Measurements from ENCODE around the gene HYCC1.
"Not testable (repeated sequence)": the region's sequence is repeated elsewhere in the genome, so short reads cannot be mapped to it uniquely, and the experiment has no call there.

The HYCC1 gene

GRCh38 chr7:22983257-22983855, 30.6 kb downstream of the HYCC1 start:
- no peak for DNase-seq

GRCh38 chr7:22980422-22980821, 33.5 kb downstream of the HYCC1 start:
- no peak for DNase-seq

GRCh38 chr7:22979861-22980260, 34.1 kb downstream of the HYCC1 start:
- no peak for DNase-seq

- no peak for DNase-seq
Measured at GRCh38 chr7:22979251-22979650, 34.7 kb downstream of the HYCC1 start.

- DNase-seq, result not testable (repeated sequence)
Measured at GRCh38 chr7:22974636-22975035, 39.3 kb downstream of the HYCC1 start.

GRCh38 chr7:22972207-22972606, 41.7 kb downstream of the HYCC1 start:
- DNase-seq, result no peak

- DNase-seq, result no peak
Measured at GRCh38 chr7:22969010-22969431, 44.9 kb downstream of the HYCC1 start.

Measured in inflammatory macrophage (primary cell).